NK-92 treated with Interleukin-12 subunit alpha and Interleukin-12 subunit beta, amount 100 ng/mL, for 24 hours (cell line): ENCODE data around the gene RASSF8.

Source experiments
- DNase-seq: peaks from one replicate; lab custom pipeline; 2025; lab: John Stamatoyannopoulos, UW

Gene RASSF8

DNA sequence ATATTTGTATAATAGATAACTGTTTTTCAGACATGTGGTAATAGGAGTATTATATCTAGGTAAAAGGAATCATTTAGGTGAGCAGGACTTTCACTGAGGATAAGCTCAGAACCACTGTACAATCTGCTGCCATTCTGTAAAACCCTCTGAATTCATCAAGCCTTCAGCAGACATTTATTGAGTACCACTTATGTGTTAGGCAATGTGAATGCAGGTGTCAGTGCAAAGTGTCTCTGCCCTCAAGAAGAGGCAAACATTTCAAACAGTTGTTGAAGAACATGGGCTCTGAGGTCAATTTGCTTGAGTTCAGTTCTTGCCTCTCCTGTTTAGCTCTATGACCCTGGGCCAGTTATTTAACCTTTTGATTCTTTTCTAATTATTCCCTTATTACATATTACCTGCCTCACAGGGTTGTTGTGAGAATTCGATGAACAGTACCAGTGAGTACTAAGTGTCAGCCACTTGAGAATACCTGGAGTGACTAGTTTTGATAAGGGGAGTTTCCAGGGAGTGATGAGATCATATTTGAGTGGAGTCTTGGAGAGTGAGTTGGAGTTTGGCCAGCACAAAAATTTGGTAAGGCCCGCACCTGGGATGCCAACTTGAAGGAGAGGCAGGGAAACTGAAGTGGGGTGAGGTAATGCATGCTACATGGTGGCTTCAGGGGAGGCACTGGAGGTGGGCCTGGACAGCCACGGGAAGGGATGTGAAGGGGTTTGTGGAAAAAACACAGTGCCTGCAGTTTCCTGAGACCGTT lies 33.7 kb downstream of the RASSF8 start:
- DNase-seq, result no peak

DNA sequence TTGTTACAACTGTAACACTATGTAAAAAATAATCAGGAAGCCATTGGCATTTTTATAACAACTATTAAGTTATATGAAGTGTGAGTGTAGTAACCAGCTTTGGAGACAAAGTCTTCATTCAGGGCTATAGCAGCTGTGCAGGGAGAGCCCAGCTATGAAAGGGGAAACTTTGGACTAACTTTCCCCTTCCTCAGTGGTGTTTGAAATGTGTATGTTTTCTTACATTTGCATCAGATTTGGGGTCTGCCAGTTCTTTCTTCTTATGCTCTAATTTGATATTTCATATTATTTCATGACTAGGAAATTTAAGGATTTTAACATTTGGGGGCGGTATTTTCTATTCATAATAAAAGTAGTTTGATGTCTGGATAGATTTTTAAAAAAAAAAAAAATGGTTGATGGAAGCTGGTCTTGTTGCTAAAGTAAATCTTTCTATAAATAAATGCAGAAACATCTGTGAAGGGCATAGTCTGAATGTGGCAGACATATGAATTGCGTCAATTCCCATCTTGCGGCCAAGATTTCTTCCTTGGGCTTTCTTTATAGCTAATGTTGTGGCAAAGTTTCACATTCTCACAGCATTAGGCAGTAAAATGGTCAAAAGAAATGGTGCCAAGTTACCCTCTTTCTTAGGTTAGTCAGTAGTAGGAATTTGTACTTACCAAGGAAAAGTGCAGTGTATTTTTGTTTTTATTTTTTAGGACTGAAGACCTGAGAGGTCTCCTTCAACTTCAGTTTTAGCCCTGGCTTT lies 35.6 kb downstream of the RASSF8 start:
- DNase-seq, result no peak

DNA sequence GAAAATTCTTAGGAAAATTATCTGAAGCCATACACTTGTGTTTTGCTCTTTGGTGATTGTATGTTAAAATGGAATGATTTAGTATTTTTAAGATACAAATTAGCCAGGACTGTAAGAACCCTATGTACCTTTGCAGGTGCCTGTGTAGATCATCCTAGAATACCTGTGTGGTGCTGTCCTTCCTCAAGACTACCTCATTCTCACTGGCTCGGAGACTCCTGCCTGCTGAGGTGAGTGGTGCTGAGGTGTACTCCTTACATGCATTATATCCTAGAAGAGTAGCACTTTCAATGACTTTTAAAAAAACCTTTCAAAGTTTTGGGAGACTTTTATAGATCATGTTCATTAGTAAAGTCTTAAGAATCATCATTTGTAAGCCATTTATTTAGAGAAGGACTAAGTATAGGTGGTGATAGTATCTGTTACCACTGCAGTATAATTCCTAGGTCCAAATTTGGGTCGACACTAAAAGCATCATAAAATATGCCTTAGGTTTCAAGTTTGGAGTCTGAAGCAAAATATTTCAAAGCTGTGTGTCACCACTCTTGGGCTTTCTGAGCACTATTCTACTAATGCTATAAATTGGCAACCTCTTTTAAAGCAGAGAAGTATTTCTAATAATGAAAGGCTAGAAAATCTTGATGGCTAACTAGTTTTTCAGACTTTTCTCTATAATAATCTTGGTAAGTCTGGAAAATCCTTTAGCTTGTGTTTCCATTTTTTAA lies 36.6 kb downstream of the RASSF8 start:
- no peak for DNase-seq

DNA sequence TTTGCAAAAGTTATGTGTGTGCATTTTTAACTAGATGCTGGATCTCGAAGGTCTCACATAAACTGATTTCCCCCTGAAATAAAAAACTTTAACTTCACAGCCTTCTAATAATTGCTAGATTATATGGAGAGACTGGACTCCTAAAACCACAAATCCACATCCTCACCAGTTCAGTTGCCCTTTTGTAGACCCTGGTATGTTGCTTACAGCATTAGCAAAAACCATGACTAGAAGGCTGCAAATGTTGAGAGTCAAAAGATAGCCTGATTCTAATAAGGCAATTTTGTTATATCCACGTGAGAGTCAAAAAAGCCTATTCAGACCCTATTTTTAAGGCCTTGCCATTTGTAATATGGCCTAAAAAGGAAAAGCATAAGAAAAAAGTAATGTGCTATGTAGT lies 37.4 kb downstream of the RASSF8 start:
- DNase-seq, result no peak

DNA sequence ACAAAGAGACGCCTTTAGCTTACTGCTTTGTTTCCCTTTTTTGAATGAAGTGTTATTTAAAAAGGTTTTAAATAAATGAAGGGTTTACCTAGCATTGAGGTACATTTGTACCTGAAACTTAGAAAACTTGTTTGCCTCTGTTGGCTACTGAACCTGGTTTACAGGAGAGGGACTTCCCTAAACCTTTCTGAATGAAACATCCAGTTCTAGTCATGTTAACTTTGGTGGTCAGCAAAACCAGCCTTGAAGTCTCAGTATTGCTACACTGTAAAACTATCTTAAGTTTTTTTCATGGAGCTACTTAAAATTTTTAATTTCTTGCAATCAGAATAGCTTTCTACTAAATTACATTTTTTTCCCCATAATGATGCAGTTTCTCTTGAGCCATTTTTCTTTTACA lies 38.2 kb downstream of the RASSF8 start:
- DNase-seq, result no peak

DNA sequence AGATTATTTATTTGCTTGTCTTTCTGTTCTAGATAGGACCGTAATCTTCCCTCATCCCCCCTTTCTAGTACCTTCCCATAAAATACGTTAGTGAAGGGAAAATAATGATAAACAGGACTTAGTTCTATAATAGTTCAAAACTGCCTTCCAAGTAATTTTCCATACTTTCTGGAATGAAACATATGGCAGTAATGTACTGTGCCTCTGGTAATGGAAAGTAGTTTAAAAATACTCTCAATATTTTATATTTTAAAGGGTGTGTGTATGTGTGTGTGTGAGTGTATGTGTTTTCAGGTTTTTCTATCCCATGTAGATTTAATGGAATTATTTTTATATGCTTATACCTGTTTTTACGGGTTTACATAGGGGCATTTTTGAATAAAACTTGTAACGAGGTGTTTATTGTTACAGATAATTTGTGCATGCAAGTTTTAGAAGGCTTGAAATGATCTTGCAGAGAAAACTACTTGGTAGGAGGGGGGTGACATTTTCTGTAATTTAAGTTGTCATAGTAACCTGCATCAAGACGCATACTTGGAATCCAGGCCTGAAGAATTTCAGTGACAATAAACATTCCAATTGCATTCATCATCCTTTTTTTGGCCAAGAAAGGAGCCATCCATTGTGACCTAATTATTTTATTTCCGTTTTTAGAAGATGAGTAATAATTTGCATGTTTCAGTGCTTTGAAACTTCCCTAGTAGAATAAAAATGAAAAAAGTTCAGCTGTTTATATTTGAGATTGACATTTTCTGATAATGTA lies 38.9 kb downstream of the RASSF8 start:
- DNase-seq, result no peak

DNA sequence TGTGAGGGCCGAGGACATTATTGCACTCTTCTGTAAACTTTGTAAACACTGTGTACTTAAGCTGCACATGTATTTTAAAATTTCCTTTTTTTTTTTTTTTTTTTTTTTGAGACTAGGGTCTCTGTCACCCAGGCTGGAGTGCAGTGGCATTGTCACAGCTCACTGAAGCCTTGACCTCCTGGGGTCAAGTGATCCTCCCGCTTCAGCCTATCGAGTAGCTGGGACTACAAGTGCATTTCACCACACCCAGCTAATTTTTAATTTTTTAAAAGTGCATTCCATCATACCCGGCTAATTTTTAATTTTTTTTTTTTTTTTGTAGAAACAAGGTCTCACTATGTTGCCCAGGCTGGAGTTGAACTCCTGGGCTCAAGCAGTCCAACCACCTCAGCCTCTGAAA lies 42.4 kb downstream of the RASSF8 start:
- no peak for DNase-seq

DNA sequence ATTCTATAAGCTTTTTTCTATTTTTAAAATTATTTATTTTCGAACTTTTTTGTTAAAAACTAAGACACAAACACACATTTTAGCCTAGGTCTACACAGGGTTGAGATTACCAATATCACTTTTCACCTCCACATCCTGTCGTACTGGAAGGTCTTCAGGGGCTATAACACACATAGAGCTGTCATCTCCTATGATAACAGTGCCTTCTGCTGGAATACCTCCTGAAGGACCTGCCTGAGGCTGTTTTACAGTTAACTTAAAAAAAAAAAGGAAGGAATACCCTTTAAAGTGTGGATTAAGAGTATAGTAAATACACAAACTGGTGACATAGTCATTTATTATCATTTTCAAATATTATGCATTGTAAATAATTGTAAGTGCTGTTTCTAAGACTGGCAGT lies 43.0 kb downstream of the RASSF8 start:
- no peak for DNase-seq

DNA sequence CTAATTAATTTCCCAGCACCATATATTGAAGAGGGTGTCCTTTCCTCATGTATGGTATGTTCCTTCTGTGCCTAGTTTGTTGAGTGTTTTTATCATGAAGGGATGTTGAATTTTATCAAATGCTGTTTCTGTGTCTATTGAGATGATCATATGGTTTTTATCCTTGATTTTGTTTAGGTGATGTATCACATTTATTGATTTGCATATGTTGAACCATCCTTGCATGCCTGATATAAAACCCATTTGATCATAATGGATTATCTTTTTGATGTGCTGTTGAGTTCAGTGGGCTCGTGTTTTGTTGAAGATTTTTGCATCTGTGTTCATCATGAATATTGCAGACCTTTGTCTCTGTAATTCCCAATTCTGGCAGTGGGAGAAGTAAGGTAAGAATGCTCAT lies 44.6 kb downstream of the RASSF8 start:
- DNase-seq, result no peak

DNA sequence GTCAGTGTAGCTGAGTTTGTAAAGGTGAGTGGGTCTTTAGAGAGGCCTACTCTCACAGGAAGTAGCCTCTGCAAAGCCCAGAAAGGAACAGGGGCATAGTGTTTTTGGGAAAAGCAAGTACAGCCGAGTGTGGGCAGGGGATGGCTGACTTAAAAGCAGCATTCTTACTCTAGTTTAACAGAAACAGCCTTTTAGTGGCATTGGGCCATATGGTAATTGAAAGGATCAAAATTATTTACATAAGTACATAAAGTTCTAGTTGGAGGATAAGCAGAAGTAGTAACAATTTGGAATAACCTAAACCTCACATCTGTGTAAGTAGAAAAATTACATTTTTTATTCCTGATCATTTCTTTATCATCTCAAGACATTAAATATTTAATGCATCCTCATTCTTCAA lies 49.1 kb downstream of the RASSF8 start:
- DNase-seq, result no peak

DNA sequence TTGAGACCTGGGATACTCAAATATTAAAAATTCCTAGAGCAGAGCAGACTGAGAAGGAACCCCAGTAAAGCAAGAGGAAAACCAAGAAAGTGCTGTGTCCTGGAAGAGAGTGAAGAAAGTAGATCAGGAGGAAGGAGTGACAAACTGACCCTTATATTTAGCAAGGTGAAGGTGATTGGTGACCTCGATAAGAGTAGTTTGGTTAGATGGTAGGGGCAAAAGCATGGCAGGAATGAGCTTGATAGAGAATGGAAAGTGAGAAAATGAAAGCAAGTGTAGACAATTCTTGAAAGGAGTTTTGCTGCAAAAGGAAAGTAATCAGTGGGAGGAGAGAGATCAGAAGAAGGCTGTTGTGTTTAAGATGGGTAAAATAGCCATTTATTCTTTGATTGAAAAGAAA lies 51.1 kb downstream of the RASSF8 start:
- DNase-seq, result no peak

DNA sequence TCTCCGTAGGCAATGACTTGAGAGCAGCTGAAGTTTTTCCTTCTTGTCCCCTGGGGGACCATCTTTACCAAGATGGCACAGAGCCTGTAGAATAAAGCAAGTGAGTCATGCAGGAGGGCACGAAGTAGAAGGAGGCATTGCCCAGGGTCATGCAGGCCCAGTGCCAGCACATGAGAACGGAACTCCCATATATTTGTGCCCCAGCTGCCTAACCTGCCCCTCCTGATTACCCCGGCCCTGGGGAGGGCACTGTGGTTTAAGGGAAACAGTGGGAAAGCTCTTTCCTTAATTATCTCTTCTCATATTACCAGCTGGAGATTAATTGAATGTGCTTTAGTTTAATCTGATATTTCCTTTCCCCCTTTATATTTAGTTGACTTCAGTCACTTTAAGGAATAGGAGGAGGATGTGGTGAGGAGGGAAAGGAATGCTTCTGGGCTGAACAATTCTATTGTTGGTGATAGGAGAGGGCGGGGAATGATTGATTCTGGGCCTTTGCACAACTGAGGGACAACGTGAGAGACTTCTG lies 51.9 kb downstream of the RASSF8 start:
- no peak for DNase-seq

DNA sequence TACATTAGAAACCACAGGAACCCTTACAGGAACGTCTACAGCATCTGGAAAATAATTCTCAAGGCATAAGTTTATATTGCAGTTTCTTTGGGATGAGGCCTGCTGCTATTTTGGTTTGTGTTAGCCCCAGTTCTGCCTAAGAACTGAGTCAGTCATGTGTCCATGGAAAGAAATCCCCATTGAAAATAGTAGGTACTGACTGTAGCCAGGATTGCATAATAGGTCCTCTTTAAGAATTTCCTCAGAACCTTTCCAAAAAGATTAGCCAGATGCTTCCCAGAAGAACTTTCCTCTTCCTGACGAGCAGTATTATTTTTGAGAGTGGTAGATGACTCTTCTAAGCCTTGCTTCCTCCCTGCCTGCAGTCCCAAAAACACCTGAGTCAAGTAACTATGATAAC lies 52.6 kb downstream of the RASSF8 start:
- DNase-seq, result no peak

DNA sequence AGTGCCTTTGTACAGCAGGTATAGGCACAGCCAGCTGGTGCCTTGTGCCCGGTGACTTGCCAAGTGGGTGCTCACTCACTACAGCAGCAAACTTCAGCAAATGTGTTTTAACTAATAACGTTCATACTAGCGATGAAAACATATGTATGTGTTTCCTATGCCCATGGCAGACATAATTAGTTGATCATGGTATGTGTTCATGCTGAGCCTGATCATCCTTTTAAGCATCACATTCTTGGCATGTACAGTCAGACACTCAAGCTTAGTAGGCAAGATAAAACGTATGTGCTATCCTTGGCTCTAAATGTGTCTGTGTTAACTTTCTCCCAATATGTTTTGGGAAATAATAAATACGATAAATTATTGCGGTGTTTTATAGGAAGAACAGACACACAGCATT lies 55.6 kb downstream of the RASSF8 start:
- DNase-seq, result no peak

DNA sequence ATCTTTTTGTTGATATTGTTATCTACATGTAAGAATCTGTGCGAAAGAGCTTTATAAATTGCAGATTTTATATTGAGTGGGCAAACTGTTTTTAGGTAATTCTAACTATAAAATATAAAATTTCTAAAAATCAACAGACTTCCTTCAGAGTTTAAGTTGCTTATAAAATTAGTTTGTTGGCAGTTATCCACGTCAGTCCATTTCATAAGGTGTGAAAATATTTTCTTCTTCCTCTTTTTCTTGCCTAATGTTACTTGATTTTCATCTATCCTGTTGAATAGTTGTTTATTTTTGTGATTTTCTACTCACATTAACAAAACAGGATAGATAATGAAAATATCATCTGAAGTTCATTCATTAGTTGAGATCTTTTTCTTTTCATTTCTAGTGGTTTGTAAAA lies 58.0 kb downstream of the RASSF8 start:
- DNase-seq, result no peak

DNA sequence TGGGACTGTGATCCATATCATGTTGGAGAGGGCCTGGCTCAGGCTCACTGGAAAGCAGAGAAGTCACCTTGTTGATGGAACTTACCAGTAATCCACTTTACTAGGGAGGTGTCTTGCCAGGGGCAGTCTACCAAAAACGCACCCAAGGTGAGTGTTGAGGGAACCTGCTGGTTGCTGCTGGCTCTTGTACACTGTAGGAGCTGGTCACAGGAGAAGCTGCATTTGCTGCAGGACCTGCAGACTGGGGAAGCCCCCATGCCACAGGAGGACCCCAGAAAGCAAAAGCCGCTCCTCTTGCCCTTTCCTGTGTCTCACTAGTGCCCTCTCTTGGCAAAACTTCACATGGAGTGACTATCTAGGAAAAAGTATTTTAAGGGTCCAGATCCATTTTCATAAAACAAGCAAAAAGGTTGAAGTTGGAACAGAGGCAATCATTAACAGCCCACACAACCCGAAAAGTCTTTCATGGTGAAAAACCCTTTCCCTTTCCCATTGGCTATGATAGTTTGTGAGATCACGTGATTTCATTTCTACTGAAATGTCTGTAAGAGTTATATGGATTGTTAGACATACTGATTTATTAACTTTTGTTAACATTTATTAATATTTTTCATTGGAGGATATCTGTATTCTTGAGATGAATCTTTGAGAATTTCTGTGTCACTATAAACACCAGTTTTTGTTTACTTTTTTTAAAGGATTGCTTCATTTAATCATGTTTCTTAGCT lies 59.2 kb downstream of the RASSF8 start:
- DNase-seq, result no peak

DNA sequence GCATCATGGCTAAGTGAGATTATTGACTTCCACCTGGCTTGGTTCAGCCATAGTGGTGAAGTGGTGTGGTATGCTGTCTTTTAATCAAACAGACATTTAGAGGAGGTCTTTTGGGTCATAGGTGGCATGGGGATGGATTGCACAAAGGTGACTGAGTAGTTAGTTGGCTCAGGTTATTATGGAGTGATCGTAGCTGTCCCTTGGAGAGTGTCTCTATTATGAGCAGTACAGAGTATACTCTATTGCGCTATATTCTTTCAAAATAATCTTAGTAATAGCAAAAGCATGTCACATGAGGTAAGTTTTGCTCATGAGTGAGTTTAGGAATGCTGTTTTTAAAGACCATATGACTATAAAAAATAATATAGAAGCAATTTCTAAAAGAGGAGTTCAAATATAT lies 60.4 kb downstream of the RASSF8 start:
- no peak for DNase-seq

DNA sequence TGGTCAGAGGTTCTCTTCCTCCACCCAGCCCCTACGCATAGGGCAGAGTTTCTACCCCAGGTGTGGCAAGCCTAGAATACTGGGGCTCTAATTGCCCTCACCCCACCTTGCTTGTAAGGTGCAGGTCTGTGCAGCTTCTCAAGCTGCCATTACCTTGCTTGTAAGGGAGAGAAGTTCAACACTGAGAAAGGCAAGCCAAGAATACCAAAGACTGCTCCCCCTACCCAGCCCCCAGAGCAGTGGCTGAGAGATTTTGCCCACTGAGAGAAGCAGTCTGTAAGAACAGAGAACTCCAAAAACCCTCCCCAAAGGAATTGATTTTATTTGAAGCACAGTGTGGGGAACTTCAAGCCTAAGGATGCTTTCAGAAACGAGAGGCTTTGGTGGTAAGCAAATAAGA lies 63.1 kb downstream of the RASSF8 start:
- no peak for DNase-seq

DNA sequence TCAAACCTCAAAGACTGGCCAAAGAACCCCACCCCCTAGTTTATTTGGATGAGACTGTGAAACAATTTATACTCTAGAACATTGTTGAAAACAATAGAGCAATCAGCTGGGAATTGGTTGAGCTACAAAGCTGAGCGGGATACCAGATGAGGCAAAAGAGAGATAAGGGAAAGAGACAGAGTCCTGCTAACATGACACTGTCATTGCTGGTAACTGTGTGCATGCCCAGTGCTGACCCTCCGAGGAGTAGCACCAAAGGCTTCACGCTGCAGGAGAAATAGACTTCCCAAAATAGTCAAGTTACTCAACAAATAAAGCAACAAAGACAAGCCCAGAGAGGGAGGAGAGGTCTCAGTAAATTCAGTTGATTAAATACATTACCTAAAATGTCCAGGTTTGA lies 63.6 kb downstream of the RASSF8 start:
- DNase-seq, result no peak

DNA sequence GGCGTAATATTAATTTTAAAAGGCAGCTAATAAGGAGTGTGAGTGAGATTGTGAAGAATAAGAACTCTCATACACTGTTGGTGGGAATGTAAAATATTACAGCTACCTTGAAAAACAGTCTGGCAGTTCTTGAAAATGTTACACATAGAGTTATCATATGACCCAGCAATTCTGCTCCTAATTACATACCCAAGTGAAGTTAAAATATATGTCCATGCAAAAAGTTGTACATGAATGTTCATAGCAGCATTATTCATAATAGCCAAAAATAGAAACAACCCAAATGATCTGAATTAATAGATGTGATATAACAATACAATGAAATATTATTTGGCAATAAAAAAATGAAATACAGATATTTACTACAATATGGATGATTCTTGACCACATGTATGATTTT lies 68.2 kb downstream of the RASSF8 start:
- no peak for DNase-seq

DNA sequence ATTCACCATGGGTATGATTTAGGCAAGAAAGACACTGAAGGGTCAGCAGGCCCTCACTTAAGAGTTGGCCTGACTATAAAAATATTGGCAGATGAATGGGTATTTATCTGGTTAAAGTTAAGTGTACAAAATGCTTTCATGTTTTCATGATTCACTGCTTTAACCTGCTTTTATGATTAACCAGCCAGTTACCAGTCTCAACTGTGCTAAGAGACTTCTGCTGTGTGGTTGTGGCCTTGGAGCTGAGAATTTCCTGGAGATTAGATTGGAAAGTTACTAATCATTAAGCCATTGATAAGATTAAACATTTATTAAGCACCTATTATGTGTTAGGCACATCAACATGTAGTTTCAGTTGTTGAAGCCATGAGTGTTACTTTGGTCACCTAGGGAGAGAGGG lies 68.9 kb downstream of the RASSF8 start:
- DNase-seq, result no peak
